Measurements from ENCODE around the gene SESTD1. TPM values are rescaled to one million over a fixed set of nuclear protein-coding genes. Genes with fewer than 3 reads are reported as not detected.

Gene SESTD1
- total RNA-seq, 2 experiments from 2014 or later, result 3.2 to 21.4 TPM

DNA sequence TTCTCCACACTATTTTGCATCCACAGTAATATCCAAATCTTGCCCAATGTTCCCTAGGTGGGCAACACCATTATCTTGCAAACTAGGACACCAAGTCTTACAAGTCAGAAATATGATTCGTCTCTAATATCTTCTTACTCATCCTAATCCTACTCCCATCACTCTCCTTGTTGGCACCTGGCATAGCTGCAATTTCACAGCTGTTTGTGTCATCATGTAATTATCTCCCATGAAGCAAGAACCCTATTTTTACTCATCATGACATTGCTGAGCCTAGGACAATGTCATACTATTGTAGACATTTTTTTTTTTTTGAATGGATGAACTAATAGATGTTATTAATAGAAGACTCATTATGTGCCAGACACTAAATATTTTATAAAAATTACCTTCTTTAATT is 123.4 kb downstream of the SESTD1 start:
- no peak overlapping the region for H3K4me3 ChIP-seq (ENCODE audit: low read depth, low read length, poor library complexity, severe bottlenecking)
- CTCF ChIA-PET (ENCODE audit: unreplicated experiment), result no interaction called here
- POLR2A ChIA-PET, result interaction anchor here (1.0 kb wide), 1 partner anchor 34 kb away, joined by 4 read pairs; no protein-coding TSS in a partner anchor
- H3K27ac ChIP-seq (ENCODE audit: low read depth, low read length, poor library complexity, severe bottlenecking), result no peak overlapping the region
- DNase-seq (ENCODE audit: low spot score), result no peak
- no peaks in the 10 kb centered on the region for H3K9me3 ChIP-seq (ENCODE audit: low read length)
- H3K79me2 ChIP-seq (ENCODE audit: insufficient read depth, low read depth, low read length), result no peaks in the 10 kb centered on the region
- no peaks in the 10 kb centered on the region for H3K9me2 ChIP-seq (ENCODE audit: insufficient read depth, low read length)
- H2AFZ ChIP-seq (ENCODE audit: low read length), result no peak overlapping the region
- no peaks in the 10 kb centered on the region for H3K36me3 ChIP-seq (ENCODE audit: insufficient read depth, low read length)
- TF ChIP-seq CTCF (conservative IDR thresholded peaks at IDR 0.05; ENCODE audit: low read length) (no peak), EZH2phosphoT487 (IDR thresholded peaks at IDR 0.05; ENCODE audit: borderline replicate concordance, low read depth, low read length) (no peak)
- H4K20me1 ChIP-seq (ENCODE audit: insufficient read depth, low read length), result no peaks in the 10 kb centered on the region
- H3K4me2 ChIP-seq (ENCODE audit: low read length), result no peak overlapping the region
- no peaks in the 10 kb centered on the region for H3K4me1 ChIP-seq (ENCODE audit: insufficient read depth, low read length, poor library complexity, severe bottlenecking)
- BruUV-seq (replicated peaks), result no TSS peak
- intact Hi-C loops (cut with micrococcal nuclease; ENCODE audit: unreplicated experiment), result no loop called here

GRCh38 chr2:179140571-179140970 is 124.1 kb downstream of the SESTD1 start:
- Histone ChIP-seq H3K9me3 (ENCODE audit: low read length) (no peaks in the 10 kb centered on the region), H3K36me3 (ENCODE audit: insufficient read depth, low read length) (no peaks in the 10 kb centered on the region), H4K20me1 (ENCODE audit: insufficient read depth, low read length) (no peaks in the 10 kb centered on the region), H3K27ac (ENCODE audit: low read depth, low read length, poor library complexity, severe bottlenecking) (no peak overlapping the region), H3K9me2 (ENCODE audit: insufficient read depth, low read length) (no peaks in the 10 kb centered on the region), H2AFZ (ENCODE audit: low read length) (no peak overlapping the region), H3K79me2 (ENCODE audit: insufficient read depth, low read depth, low read length) (no peaks in the 10 kb centered on the region), H3K4me3 (ENCODE audit: low read depth, low read length, poor library complexity, severe bottlenecking) (no peak overlapping the region), H3K4me2 (ENCODE audit: low read length) (no peak overlapping the region), H3K4me1 (ENCODE audit: insufficient read depth, low read length, poor library complexity, severe bottlenecking) (no peaks in the 10 kb centered on the region)
- DNase-seq (ENCODE audit: low spot score), result no peak
- TF ChIP-seq CTCF (conservative IDR thresholded peaks at IDR 0.05; ENCODE audit: low read length), result no peak
- no peak for TF ChIP-seq EZH2phosphoT487 (IDR thresholded peaks at IDR 0.05; ENCODE audit: borderline replicate concordance, low read depth, low read length)
- intact Hi-C loops (cut with micrococcal nuclease; ENCODE audit: unreplicated experiment), result no loop called here
- ChIA-PET POLR2A (no interaction called here), CTCF (ENCODE audit: unreplicated experiment) (no interaction called here)
- BruUV-seq (replicated peaks), result no TSS peak

DNA sequence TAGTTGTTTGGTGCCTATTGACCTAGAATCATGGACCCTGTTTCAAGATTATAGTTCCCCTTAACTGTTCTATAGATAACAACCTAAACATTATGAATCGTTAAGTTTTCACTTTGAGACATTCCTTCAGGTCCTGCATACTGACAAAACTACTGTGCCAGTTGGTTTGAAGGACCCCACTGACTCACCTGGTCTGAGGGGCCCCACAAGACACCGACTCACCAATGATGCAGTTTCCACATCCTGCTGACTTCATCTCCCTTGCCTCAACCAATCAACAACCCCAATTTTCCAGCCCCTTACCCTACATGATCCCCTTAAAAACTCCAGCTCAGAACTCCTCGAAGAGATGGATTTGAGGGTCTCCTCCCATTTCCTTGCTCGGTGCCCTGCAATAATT is 125.1 kb downstream of the SESTD1 start:
- no TSS peak for BruUV-seq (replicated peaks)
- Histone ChIP-seq H3K4me2 (ENCODE audit: low read length) (no peak overlapping the region), H4K20me1 (ENCODE audit: insufficient read depth, low read length) (no peaks in the 10 kb centered on the region), H3K9me2 (ENCODE audit: insufficient read depth, low read length) (no peaks in the 10 kb centered on the region), H3K4me1 (ENCODE audit: insufficient read depth, low read length, poor library complexity, severe bottlenecking) (no peaks in the 10 kb centered on the region), H3K9me3 (ENCODE audit: low read length) (no peaks in the 10 kb centered on the region), H3K4me3 (ENCODE audit: low read depth, low read length, poor library complexity, severe bottlenecking) (no peak overlapping the region), H3K36me3 (ENCODE audit: insufficient read depth, low read length) (no peaks in the 10 kb centered on the region), H3K79me2 (ENCODE audit: insufficient read depth, low read depth, low read length) (no peaks in the 10 kb centered on the region), H2AFZ (ENCODE audit: low read length) (no peak overlapping the region), H3K27ac (ENCODE audit: low read depth, low read length, poor library complexity, severe bottlenecking) (no peak overlapping the region)
- TF ChIP-seq CTCF (conservative IDR thresholded peaks at IDR 0.05; ENCODE audit: low read length) (no peak), EZH2phosphoT487 (IDR thresholded peaks at IDR 0.05; ENCODE audit: borderline replicate concordance, low read depth, low read length) (no peak)
- intact Hi-C loops (cut with micrococcal nuclease; ENCODE audit: unreplicated experiment), result no loop called here
- POLR2A ChIA-PET, result no interaction called here
- DNase-seq (ENCODE audit: low spot score), result no peak
- CTCF ChIA-PET (ENCODE audit: unreplicated experiment), result no interaction called here
